Tibial artery (tissue), 4 donors: ENCODE measurements around the gene RPL13.

Experiments used
- DNase-seq, 2 donors: peaks; one replicate each; pipeline ENCODE4 v3.0.0-alpha.2; 2019
- H3K27ac ChIP-seq, 2 donors: fragments of 200-600 bp; sonication (generic) in 1 of 2; 1 replicate in 1 of 2; 2 replicates in 1 of 2; pipeline ENCODE4 v1.5.1; 2018 to 2019; ENCODE audit warnings: mild to moderate bottlenecking in 1 of 2
- H3K27me3 ChIP-seq, 2 donors: fragments of 200-600 bp; sonication (generic) in 1 of 2; one replicate each; pipeline versions ENCODE4 v1.5.1 to v1.6.0; 2016 to 2019
- H3K36me3 ChIP-seq, 3 donors: fragments of 200-600 bp; sonication (generic) in 2 of 3; one replicate each; pipeline ENCODE4 v1.5.1; 2016 to 2019; ENCODE audit warnings: mild to moderate bottlenecking in 2 of 3
- H3K4me1 ChIP-seq, 4 donors: fragments of 200-600 bp; sonication (generic) in 2 of 4; 1 replicate in 3 of 4; 2 replicates in 1 of 4; pipeline ENCODE4 v1.5.1; 2016 to 2019
- H3K4me3 ChIP-seq, 2 donors: fragments of 200-600 bp; sonication (generic) in 1 of 2; 1 replicate in 1 of 2; 2 replicates in 1 of 2; pipeline ENCODE4 v1.5.1; 2018 to 2019; ENCODE audit warnings: mild to moderate bottlenecking in 2 of 2
- H3K9me3 ChIP-seq, 3 donors: fragments of 200-600 bp; sonication (generic) in 1 of 3; one replicate each; pipeline ENCODE4 v1.5.1; 2016 to 2019
- CTCF ChIP-seq, 2 experiments: fragments of 200-600 bp in 1 of 2; fragments of 450-650 bp in 1 of 2; IDR thresholded peaks; one replicate each; pipeline ENCODE4 v1.5.1; 2017 to 2019; ENCODE audit warnings: antibody characterized with exemption in 2 of 2, mild to moderate bottlenecking in 1 of 2, moderate library complexity in 1 of 2
- intact Hi-C: fragments of 100-400 bp; cut with DNase I; formaldehyde crosslinking; loops from one replicate; pipeline ENCODE4 v1.15.0; 2023; ENCODE audit warnings: low total_unique reads

RPL13 gene

GRCh38 chr16:89576153-89577054 is 15.9 kb downstream of the RPL13 start:
- DNase-seq: no peak
- Histone ChIP-seq H3K36me3 (no peaks in the 10 kb centered on the region), H3K27me3 (peaks cover 8 to 62% of the 10 kb centered on the region in 2 donors), H3K9me3 (no peaks in the 10 kb centered on the region), H3K4me1 (peaks cover 0 to 28% (median 21%) of the 10 kb centered on the region in 4 donors), H3K4me3 (peak overlapping the region in 1 of 2 donors; percentile 39), H3K27ac (no peak overlapping the region)
- intact Hi-C loops: no loop called here
- TF ChIP-seq CTCF (IDR thresholded peaks at IDR 0.05): no peak

GRCh38 chr16:89577055-89577759 is 16.7 kb downstream of the RPL13 start:
- Histone ChIP-seq H3K9me3 (no peaks in the 10 kb centered on the region), H3K27me3 (peaks cover 8 to 54% of the 10 kb centered on the region in 2 donors), H3K4me1 (peaks cover 0 to 24% (median 21%) of the 10 kb centered on the region in 4 donors), H3K27ac (no peak overlapping the region), H3K36me3 (no peaks in the 10 kb centered on the region), H3K4me3 (no peak overlapping the region)
- no peak for TF ChIP-seq CTCF (IDR thresholded peaks at IDR 0.05)
- intact Hi-C loops: no loop called here
- DNase-seq: no peak

- no peaks in the 10 kb centered on the region for H3K36me3 ChIP-seq
- intact Hi-C loops: no loop called here
- H3K27me3 ChIP-seq: peaks cover 8 to 51% of the 10 kb centered on the region in 2 donors
- H3K9me3 ChIP-seq: no peaks in the 10 kb centered on the region
- H3K4me3 ChIP-seq: no peak overlapping the region
- no peak for TF ChIP-seq CTCF (IDR thresholded peaks at IDR 0.05)
- H3K27ac ChIP-seq: no peak overlapping the region
- DNase-seq: no peak
- peaks cover 0 to 25% (median 18%) of the 10 kb centered on the region in 4 donors for H3K4me1 ChIP-seq
Observed at GRCh38 chr16:89579351-89579750, 18.9 kb downstream of the RPL13 start.

- no peak for TF ChIP-seq CTCF (IDR thresholded peaks at IDR 0.05)
- Histone ChIP-seq H3K4me3 (no peak overlapping the region), H3K27me3 (peaks cover 0 to 49% of the 10 kb centered on the region in 2 donors), H3K4me1 (peaks cover 0 to 8% (median 1%) of the 10 kb centered on the region in 4 donors), H3K27ac (no peak overlapping the region), H3K36me3 (no peaks in the 10 kb centered on the region), H3K9me3 (no peaks in the 10 kb centered on the region)
- DNase-seq: no peak
- intact Hi-C loops: no loop called here
Observed at GRCh38 chr16:89581045-89581695, 20.7 kb downstream of the RPL13 start.

- H3K27ac ChIP-seq: no peak overlapping the region
- intact Hi-C loops: no loop called here
Observed at GRCh38 chr16:89581861-89582563, 21.5 kb downstream of the RPL13 start.

More at GRCh38 chr16:89581861-89582563, 21.5 kb downstream of the RPL13 start:
- Histone ChIP-seq H3K4me1 (peaks cover 0 to 6% (median 0%) of the 10 kb centered on the region in 4 donors), H3K9me3 (no peaks in the 10 kb centered on the region), H3K27me3 (peaks cover 0 to 46% of the 10 kb centered on the region in 2 donors), H3K36me3 (no peaks in the 10 kb centered on the region), H3K4me3 (no peak overlapping the region)
- no peak for TF ChIP-seq CTCF (IDR thresholded peaks at IDR 0.05)
- no peak for DNase-seq
